Skeletal muscle tissue (tissue), 4 donors: Measurements from ENCODE around the gene RARB. TPM values are rescaled to one million over a fixed set of nuclear protein-coding genes. Genes with fewer than 3 reads are reported as not detected.

Experiments used
- H3K27ac ChIP-seq: one replicate; pipeline ENCODE4 v1.7.0; 2013; ENCODE audit warnings: mild to moderate bottlenecking, low read depth, low read length, inconsistent platforms
- H3K27me3 ChIP-seq, 3 donors: one replicate each; pipeline ENCODE4 v1.7.0; 2013; ENCODE audit warnings: low read length in 3 of 3; ENCODE audit not compliant: control insufficient read depth in 3 of 3, insufficient read depth in 3 of 3
- H3K36me3 ChIP-seq, 3 donors: one replicate each; pipeline ENCODE4 v1.7.0; 2013; ENCODE audit warnings: low read length in 3 of 3; ENCODE audit not compliant: control insufficient read depth in 3 of 3, insufficient read depth in 3 of 3
- H3K4me1 ChIP-seq, 3 donors: one replicate each; pipeline ENCODE4 v1.7.0; 2013; ENCODE audit warnings: low read length in 3 of 3, mild to moderate bottlenecking in 3 of 3; ENCODE audit not compliant: control insufficient read depth in 3 of 3, insufficient read depth in 3 of 3
- H3K4me3 ChIP-seq, 3 donors: one replicate each; pipeline ENCODE4 v1.7.0; 2013; ENCODE audit warnings: low read length in 3 of 3
- H3K9ac ChIP-seq, 3 donors: one replicate each; pipeline ENCODE4 v1.7.0; 2013; ENCODE audit warnings: low read length in 3 of 3, mild to moderate bottlenecking in 3 of 3, moderate library complexity in 2 of 3, low read depth in 1 of 3
- H3K9me3 ChIP-seq, 3 donors: one replicate each; pipeline ENCODE4 v1.7.0; 2013; ENCODE audit warnings: low read length in 3 of 3; ENCODE audit not compliant: control insufficient read depth in 3 of 3
- total RNA-seq: library from RNA; depleted of rRNA; stranded (reverse); fragments of >200 nt; gene quantifications from one replicate; pipeline ENCODE4 v1.2.3, GENCODE V29; 2014
- donor health status: Osteomylitis.

Gene RARB
- total RNA-seq, 1 donor from 2014 or later: 20.9 TPM

GRCh38 chr3:25454005-25454927 is 26.2 kb downstream of the RARB start:
- H3K4me1 ChIP-seq: peaks cover 18 to 30% (median 19%) of the 10 kb centered on the region in 3 donors
- peak overlapping the region in 1 of 3 donors; percentile 4 for H3K9ac ChIP-seq
- peak overlapping the region in 1 of 3 donors; percentile 61 for H3K4me3 ChIP-seq
- H3K9me3 ChIP-seq: no peaks in the 10 kb centered on the region
- H3K36me3 ChIP-seq: no peaks in the 10 kb centered on the region
- H3K27me3 ChIP-seq: no peaks in the 10 kb centered on the region
- no peak overlapping the region for H3K27ac ChIP-seq

GRCh38 chr3:25455441-25456132 is 27.5 kb downstream of the RARB start:
- peaks cover 15 to 28% (median 16%) of the 10 kb centered on the region in 3 donors for H3K4me1 ChIP-seq
- peak overlapping the region in 1 of 3 donors; percentile 16 for H3K4me3 ChIP-seq
- H3K9ac ChIP-seq: peak overlapping the region in 1 of 3 donors; percentile 27
- no peaks in the 10 kb centered on the region for H3K36me3 ChIP-seq
- no peaks in the 10 kb centered on the region for H3K9me3 ChIP-seq
- peak overlapping the region; percentile 57 for H3K27ac ChIP-seq
- H3K27me3 ChIP-seq: no peaks in the 10 kb centered on the region

GRCh38 chr3:25456723-25457670 is 28.9 kb downstream of the RARB start:
- H3K4me1 ChIP-seq: peaks cover 15 to 28% (median 16%) of the 10 kb centered on the region in 3 donors
- peak overlapping the region; percentile 34 for H3K27ac ChIP-seq
- no peak overlapping the region for H3K4me3 ChIP-seq
- no peaks in the 10 kb centered on the region for H3K36me3 ChIP-seq
- H3K9me3 ChIP-seq: no peaks in the 10 kb centered on the region
- no peaks in the 10 kb centered on the region for H3K27me3 ChIP-seq
- H3K9ac ChIP-seq: no peak overlapping the region

- Histone ChIP-seq H3K27ac (peak overlapping the region; percentile 34), H3K27me3 (no peaks in the 10 kb centered on the region), H3K4me3 (no peak overlapping the region), H3K4me1 (peaks cover 13 to 28% (median 18%) of the 10 kb centered on the region in 3 donors), H3K36me3 (no peaks in the 10 kb centered on the region), H3K9ac (no peak overlapping the region), H3K9me3 (no peaks in the 10 kb centered on the region)
Observed at GRCh38 chr3:25457671-25458419, 29.8 kb downstream of the RARB start.

- Histone ChIP-seq H3K27ac (no peak overlapping the region), H3K4me1 (peaks cover 11 to 28% (median 17%) of the 10 kb centered on the region in 3 donors), H3K9ac (no peak overlapping the region), H3K9me3 (no peaks in the 10 kb centered on the region), H3K27me3 (no peaks in the 10 kb centered on the region), H3K4me3 (no peak overlapping the region), H3K36me3 (no peaks in the 10 kb centered on the region)
Observed at GRCh38 chr3:25458420-25458814, 30.4 kb downstream of the RARB start.

GRCh38 chr3:25460751-25461150 is 32.7 kb downstream of the RARB start:
- H3K27ac ChIP-seq: no peak overlapping the region
- H3K4me1 ChIP-seq: peaks cover 7 to 19% (median 14%) of the 10 kb centered on the region in 3 donors
- H3K9ac ChIP-seq: no peak overlapping the region
- H3K36me3 ChIP-seq: no peaks in the 10 kb centered on the region
- no peaks in the 10 kb centered on the region for H3K9me3 ChIP-seq
- no peak overlapping the region for H3K4me3 ChIP-seq
- no peaks in the 10 kb centered on the region for H3K27me3 ChIP-seq

GRCh38 chr3:25461946-25462345 is 33.9 kb downstream of the RARB start:
- Histone ChIP-seq H3K9ac (no peak overlapping the region), H3K9me3 (no peaks in the 10 kb centered on the region), H3K36me3 (no peaks in the 10 kb centered on the region), H3K4me1 (peaks cover 7 to 14% (median 13%) of the 10 kb centered on the region in 3 donors), H3K4me3 (no peak overlapping the region), H3K27ac (no peak overlapping the region), H3K27me3 (no peaks in the 10 kb centered on the region)

- Histone ChIP-seq H3K9ac (no peak overlapping the region), H3K27ac (no peak overlapping the region), H3K4me1 (peaks cover 4 to 12% (median 9%) of the 10 kb centered on the region in 3 donors), H3K9me3 (no peaks in the 10 kb centered on the region), H3K4me3 (no peak overlapping the region), H3K36me3 (no peaks in the 10 kb centered on the region), H3K27me3 (no peaks in the 10 kb centered on the region)
Observed at GRCh38 chr3:25462495-25462894, 34.4 kb downstream of the RARB start.

GRCh38 chr3:25463836-25464418 is 35.9 kb downstream of the RARB start:
- Histone ChIP-seq H3K9ac (no peak overlapping the region), H3K27me3 (no peaks in the 10 kb centered on the region), H3K36me3 (no peaks in the 10 kb centered on the region), H3K27ac (no peak overlapping the region), H3K4me3 (no peak overlapping the region), H3K9me3 (no peaks in the 10 kb centered on the region), H3K4me1 (peaks cover 8 to 14% (median 10%) of the 10 kb centered on the region in 3 donors)
